H1 (cell line): ENCODE results near the gene FAM181B. TPM values are rescaled to one million over a fixed set of nuclear protein-coding genes. Genes with fewer than 3 reads are reported as not detected.

Experiments
- ATF2 ChIP-seq: IDR thresholded peaks from 2 replicates; pipeline ENCODE4 v1.6.1; 2012; ENCODE audit warnings: low read length, inconsistent platforms
- BCL11A ChIP-seq, 2 experiments: IDR thresholded peaks; one replicate each; pipeline ENCODE4 v1.6.1; 2011; ENCODE audit warnings: low read depth in 2 of 2, low read length in 2 of 2, mild to moderate bottlenecking in 2 of 2
- CEBPB ChIP-seq: IDR thresholded peaks from 2 replicates; pipeline ENCODE4 v1.6.1; 2012; ENCODE audit warnings: low read depth, low read length
- JUND ChIP-seq: IDR thresholded peaks from 2 replicates; pipeline ENCODE4 v1.6.1; 2011; ENCODE audit warnings: mild to moderate bottlenecking, improper control_type of control experiment, low read length
- NANOG ChIP-seq: IDR thresholded peaks from 2 replicates; pipeline ENCODE4 v1.6.1; 2011; ENCODE audit warnings: low read length, low read depth, mild to moderate bottlenecking, inconsistent platforms; ENCODE audit not compliant: insufficient read depth, poor library complexity, severe bottlenecking
- POLR2AphosphoS5 ChIP-seq: IDR thresholded peaks from 2 replicates; pipeline ENCODE4 v1.6.1; 2011; ENCODE audit warnings: low read depth, low read length
- SRF ChIP-seq: IDR thresholded peaks from 2 replicates; pipeline ENCODE4 v1.6.1; 2011; ENCODE audit warnings: mild to moderate bottlenecking, low read depth, low read length, moderate library complexity
- polyA plus RNA-seq, 7 experiments: library from polyadenylated mRNA; depleted of rRNA in 3 of 7; stranded (reverse) in 5 of 7; unstranded in 2 of 7; fragments of >200 nt in 5 of 7; fragments of 200-250 nt in 2 of 7; gene quantifications; 1 replicate in 5 of 7; 2 replicates in 1 of 7; 4 replicates in 1 of 7; pipeline versions ENCODE4 v1.2.1 to v1.2.3, GENCODE V29; 2011 to 2013; ENCODE audit warnings: missing spikeins in 2 of 7, mixed read lengths in 2 of 7
- total RNA-seq: library from RNA; stranded (reverse); fragmentation: NEBNext Ultra II Directional; extraction: Animal tissue kit (Norgen Biotek cat#: 25700); gene quantifications from 2 replicates; pipeline ENCODE4 v1.2.1, GENCODE V29; 2021

FAM181B gene
- total and polyA plus RNA-seq, 2 of the 8 experiments (the other 6 are each of a cell fraction or from before 2014, with no cell fraction given): 0.21 to 0.37 TPM

GRCh38 chr11:82759649-82760048 is 26.0 kb upstream of the FAM181B start (continued):
- no peak for TF ChIP-seq JUND
- TF ChIP-seq ATF2: no peak
- no peak for TF ChIP-seq BCL11A (IDR thresholded peaks at IDR 0.05; ENCODE audit: low read depth in 2 of 2, low read length in 2 of 2)
- no peak for TF ChIP-seq SRF
- TF ChIP-seq POLR2AphosphoS5: no peak
- no peak for TF ChIP-seq CEBPB
- TF ChIP-seq NANOG: no peak
